Testis (tissue), 3 donors: ENCODE data around the gene ABHD6. TPM values are rescaled to one million over a fixed set of nuclear protein-coding genes. Genes with fewer than 3 reads are reported as not detected.

Experiments used
- DNase-seq: peaks from one replicate; pipeline ENCODE4 v3.0.0-alpha.2; 2019
- H3K27ac ChIP-seq, 2 donors: fragments of 200-600 bp; sonication (generic); one replicate each; pipeline ENCODE4 v1.5.1; 2019
- H3K27me3 ChIP-seq: fragments of 200-600 bp; sonication (generic); one replicate; pipeline ENCODE4 v1.5.1; 2019
- H3K36me3 ChIP-seq: fragments of 200-600 bp; sonication (generic); one replicate; pipeline ENCODE4 v1.5.1; 2017; ENCODE audit warnings: low read depth; ENCODE audit errors: missing control alignments
- H3K4me1 ChIP-seq: fragments of 200-600 bp; sonication (generic); one replicate; pipeline ENCODE4 v1.5.1; 2019
- H3K4me3 ChIP-seq, 2 donors: fragments of 200-600 bp; sonication (generic); one replicate each; pipeline ENCODE4 v1.5.1; 2017 to 2019
- H3K9me3 ChIP-seq: fragments of 200-600 bp; sonication (generic); one replicate; pipeline ENCODE4 v1.5.1; 2017
- CTCF ChIP-seq, 3 experiments: fragments of 450-650 bp in 2 of 3; fragments of 200-600 bp in 1 of 3; sonication (generic) in 1 of 3; IDR thresholded peaks; one replicate each; pipeline ENCODE4 v1.5.1; 2016 to 2019; ENCODE audit warnings: antibody characterized with exemption in 3 of 3, mild to moderate bottlenecking in 2 of 3, moderate library complexity in 1 of 3
- POLR2A ChIP-seq: fragments of 450-650 bp; IDR thresholded peaks from one replicate; pipeline ENCODE4 v1.6.1; 2017; ENCODE audit warnings: antibody characterized with exemption, mild to moderate bottlenecking, moderate library complexity
- WGBS, 2 donors: methylation state at CpG; one replicate each; pipeline ENCODE4 v1.1.5; 2018; 5-methylcytosine and 5-hydroxymethylcytosine counted together
- intact Hi-C: fragments of 100-400 bp; cut with DNase I; formaldehyde crosslinking; loops from one replicate; pipeline ENCODE4 v1.15.1; 2023; ENCODE audit warnings: low total_unique reads
- polyA plus RNA-seq: library from polyadenylated mRNA; stranded (reverse); fragments of 350-450 nt; fragmentation: Illumina TruSeq; extraction: RNeasy Lipid Tissue Mini Kit (QIAGEN cat#74804); gene quantifications from one replicate; pipeline ENCODE4 v1.2.3, GENCODE V29; 2014; ENCODE audit warnings: low read depth, low replicate concordance; ENCODE audit not compliant: insufficient read depth
- total RNA-seq, 2 donors: library from RNA; depleted of rRNA; stranded (reverse); fragments of >200 nt; gene quantifications; one replicate each; pipeline ENCODE4 v1.2.3, GENCODE V29; 2016

Gene ABHD6
- total and polyA plus RNA-seq, 3 donors from 2014 or later: 11.7 to 17.8 (median 12.1) TPM

- Histone ChIP-seq H3K27me3 (no peaks in the 10 kb centered on the region), H3K9me3 (no peaks in the 10 kb centered on the region), H3K4me3 (no peak overlapping the region), H3K4me1 (peaks cover 21% of the 10 kb centered on the region), H3K36me3 (no peaks in the 10 kb centered on the region), H3K27ac (no peak overlapping the region)
- whole genome bisulfite sequencing, 2 donors: 71 to 86% methylated on average over 3 of the region's 3 CpGs
- intact Hi-C loops: no loop called here
- DNase-seq: no peak
- no peak for TF ChIP-seq CTCF (IDR thresholded peaks at IDR 0.05)
- no peak for TF ChIP-seq POLR2A
These were observed 14.0 kb downstream of the ABHD6 start for GRCh38 chr3:58251631-58252035.

DNA sequence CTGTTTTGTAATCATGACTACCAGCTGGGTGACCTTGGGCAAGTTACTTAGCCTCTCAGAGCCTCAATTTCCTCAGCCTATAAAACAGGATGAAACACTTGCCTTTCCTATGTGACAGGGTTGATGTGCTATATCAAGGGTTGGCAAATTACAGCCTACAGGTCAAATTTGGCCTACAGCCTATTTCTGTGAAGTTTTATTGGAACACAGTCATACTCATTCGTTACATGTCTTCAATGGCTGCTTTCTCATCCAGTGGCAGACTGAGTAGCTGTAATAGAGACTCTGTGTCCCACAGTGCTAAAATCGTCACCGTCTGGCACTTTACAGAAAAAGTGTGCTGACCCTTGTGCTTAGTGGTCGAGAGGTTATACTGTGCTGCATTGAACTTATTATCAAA lies 16.6 kb downstream of the ABHD6 start:
- Histone ChIP-seq H3K27ac (no peak overlapping the region), H3K9me3 (no peaks in the 10 kb centered on the region), H3K36me3 (no peaks in the 10 kb centered on the region), H3K4me1 (peaks cover 21% of the 10 kb centered on the region), H3K27me3 (no peaks in the 10 kb centered on the region), H3K4me3 (no peak overlapping the region)
- no peak for DNase-seq
- 64 to 85% methylated on average over 4 of the region's 4 CpGs for WGBS, 2 donors
- TF ChIP-seq POLR2A (no peak), CTCF (IDR thresholded peaks at IDR 0.05) (no peak)
- intact Hi-C loops: no loop called here

DNA sequence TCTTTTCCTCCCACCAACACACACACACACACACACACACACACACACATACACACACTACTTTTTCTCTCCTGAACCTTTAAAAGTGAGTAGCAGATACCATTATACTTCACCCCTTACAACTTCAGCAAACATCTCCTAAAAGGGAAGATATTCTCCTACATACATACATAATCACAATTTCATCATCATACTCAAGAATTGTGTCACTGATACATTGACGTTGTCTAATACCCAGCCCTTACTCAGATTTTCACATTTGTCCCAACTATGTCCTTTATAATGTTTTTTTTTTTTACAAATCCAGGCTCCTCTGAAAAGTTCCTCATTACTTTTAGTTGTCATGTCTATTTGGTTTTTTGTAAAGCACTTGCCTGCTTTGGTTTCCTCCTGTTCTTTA lies 18.5 kb downstream of the ABHD6 start:
- H3K9me3 ChIP-seq: no peaks in the 10 kb centered on the region
- intact Hi-C loops: no loop called here
- no peak overlapping the region for H3K4me3 ChIP-seq
- H3K27me3 ChIP-seq: no peaks in the 10 kb centered on the region
- no peaks in the 10 kb centered on the region for H3K36me3 ChIP-seq
- no peak for TF ChIP-seq CTCF (IDR thresholded peaks at IDR 0.05)
- no peak for TF ChIP-seq POLR2A
- no peak for DNase-seq
- H3K27ac ChIP-seq: no peak overlapping the region
- peaks cover 4% of the 10 kb centered on the region for H3K4me1 ChIP-seq
- 84 to 86% methylated on average over 1 of the region's 1 CpG for WGBS, 2 donors

DNA sequence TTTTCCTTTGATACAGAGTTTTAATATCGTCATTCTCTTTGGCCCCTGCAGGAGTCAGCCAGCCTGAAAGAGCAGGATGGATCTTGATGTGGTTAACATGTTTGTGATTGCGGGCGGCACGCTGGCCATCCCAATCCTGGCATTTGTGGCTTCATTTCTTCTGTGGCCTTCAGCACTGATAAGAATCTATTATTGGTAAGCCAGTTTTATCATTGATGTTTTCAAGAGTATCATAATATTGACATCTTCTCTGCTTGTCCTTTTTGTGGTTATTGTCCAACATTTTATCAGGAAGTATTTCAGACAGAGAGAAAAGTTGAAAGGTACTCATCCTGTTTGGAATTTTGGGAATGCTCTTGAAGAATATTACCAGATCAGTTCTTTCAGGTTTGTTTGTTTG lies 18.9 kb downstream of the ABHD6 start:
- Histone ChIP-seq H3K36me3 (no peaks in the 10 kb centered on the region), H3K4me3 (no peak overlapping the region), H3K4me1 (peaks cover 4% of the 10 kb centered on the region), H3K27me3 (no peaks in the 10 kb centered on the region), H3K27ac (no peak overlapping the region), H3K9me3 (no peaks in the 10 kb centered on the region)
- DNase-seq: no peak
- WGBS, 2 donors: 91 to 93% methylated on average over 4 of the region's 4 CpGs
- intact Hi-C loops: no loop called here
- TF ChIP-seq POLR2A: no peak

DNA sequence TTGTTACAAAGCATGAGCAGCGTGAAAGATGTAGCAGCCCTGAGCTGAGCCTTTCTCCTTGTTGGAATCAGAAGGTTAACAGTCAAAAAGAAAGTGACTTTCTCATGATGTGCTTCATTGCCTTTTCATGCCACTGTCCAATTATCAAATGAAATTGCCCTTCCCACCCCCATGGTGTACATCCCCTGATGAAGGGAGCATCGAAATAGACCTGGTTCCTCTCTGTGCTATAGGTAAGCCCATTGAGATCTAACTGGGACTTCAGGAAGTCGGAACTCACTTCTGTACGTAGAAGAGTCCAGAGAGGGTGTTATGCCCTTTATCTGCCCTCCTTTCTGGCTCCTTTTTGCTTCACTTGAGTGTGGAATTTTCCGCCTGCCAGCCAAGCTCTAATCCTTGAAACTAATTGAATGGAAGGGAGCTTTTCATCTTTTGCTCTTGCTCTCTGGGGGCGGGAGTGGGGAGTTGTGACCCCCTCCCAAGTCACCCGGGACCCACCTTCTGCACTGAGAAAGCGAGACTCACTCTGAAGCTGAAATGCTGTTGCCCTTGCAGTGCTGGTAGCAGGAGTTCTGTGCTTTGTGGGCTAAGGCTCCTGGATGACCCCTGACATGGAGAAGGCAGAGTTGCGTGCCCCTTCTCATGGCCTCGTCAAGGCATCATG lies 20.9 kb downstream of the ABHD6 start:
- 89 to 95% methylated on average over 8 to 10 of the region's 10 CpGs for WGBS, 2 donors

More for the DNA sequence above, 20.9 kb downstream of the ABHD6 start:
- TF ChIP-seq CTCF (IDR thresholded peaks at IDR 0.05) (no peak), POLR2A (no peak)
- DNase-seq: no peak
- Histone ChIP-seq H3K36me3 (no peaks in the 10 kb centered on the region), H3K4me1 (no peaks in the 10 kb centered on the region), H3K4me3 (no peak overlapping the region), H3K27me3 (no peaks in the 10 kb centered on the region), H3K27ac (no peak overlapping the region), H3K9me3 (no peaks in the 10 kb centered on the region)
- intact Hi-C loops: no loop called here
